H9 (cell line): ENCODE results near the gene SFXN5. TPM values are rescaled to one million over a fixed set of nuclear protein-coding genes. Genes with fewer than 3 reads are reported as not detected.

Experiments
- DNase-seq: peaks from one replicate; pipeline ENCODE4 v3.0.0-alpha.2; 2017
- H2AFZ ChIP-seq: one replicate; pipeline ENCODE4 v1.6.1; 2013; ENCODE audit warnings: mild to moderate bottlenecking, low read length, control low read depth, moderate library complexity
- H2AK5ac ChIP-seq: 2 replicates; pipeline ENCODE4 v1.6.1; 2013; ENCODE audit warnings: low read length, control low read depth, mixed read lengths; ENCODE audit not compliant: insufficient read length
- H2BK120ac ChIP-seq: one replicate; pipeline ENCODE4 v1.6.1; 2013; ENCODE audit warnings: low read depth, mild to moderate bottlenecking, low read length, control low read depth, inconsistent platforms; ENCODE audit not compliant: poor library complexity, severe bottlenecking
- H2BK12ac ChIP-seq: 2 replicates; pipeline ENCODE4 v1.6.1; 2013; ENCODE audit warnings: low read length, control low read depth, mixed read lengths, low read depth; ENCODE audit not compliant: insufficient read length
- H2BK15ac ChIP-seq: 2 replicates; pipeline ENCODE4 v1.6.1; 2013; ENCODE audit warnings: low read depth, low read length, control low read depth
- H2BK20ac ChIP-seq: one replicate; pipeline ENCODE4 v1.6.1; 2013; ENCODE audit warnings: low read depth, mild to moderate bottlenecking, low read length, control low read depth, inconsistent platforms; ENCODE audit not compliant: poor library complexity, severe bottlenecking
- H2BK5ac ChIP-seq: 2 replicates; pipeline ENCODE4 v1.6.1; 2013; ENCODE audit warnings: low read length, control low read depth, mixed read lengths; ENCODE audit not compliant: insufficient read length
- H3K14ac ChIP-seq: 2 replicates; pipeline ENCODE4 v1.6.1; 2013; ENCODE audit warnings: low read length, control low read depth; ENCODE audit not compliant: insufficient read depth
- H3K18ac ChIP-seq: 2 replicates; pipeline ENCODE4 v1.6.1; 2013; ENCODE audit warnings: low read depth, mild to moderate bottlenecking, mixed read lengths, low read length, control low read depth; ENCODE audit not compliant: insufficient read length
- H3K23ac ChIP-seq: 2 replicates; pipeline ENCODE4 v1.6.1; 2013; ENCODE audit warnings: low read length, control low read depth, mixed read lengths, low read depth; ENCODE audit not compliant: insufficient read length
- H3K23me2 ChIP-seq: 2 replicates; pipeline ENCODE4 v1.6.1; 2013; ENCODE audit warnings: low read depth, mild to moderate bottlenecking, mixed read lengths, low read length, control low read depth; ENCODE audit not compliant: insufficient read length, poor library complexity, severe bottlenecking
- H3K27ac ChIP-seq: 2 replicates; pipeline ENCODE4 v1.5.1; 2013; ENCODE audit warnings: low read length, control low read depth, mixed read lengths, low read depth; ENCODE audit not compliant: insufficient read length
- H3K27me3 ChIP-seq: 2 replicates; pipeline ENCODE4 v1.6.1; 2013; ENCODE audit warnings: low read length, control low read depth, inconsistent platforms; ENCODE audit not compliant: insufficient read depth
- H3K4ac ChIP-seq: 2 replicates; pipeline ENCODE4 v1.6.1; 2013; ENCODE audit warnings: low read depth, mild to moderate bottlenecking, control low read depth, inconsistent platforms, low read length, moderate library complexity
- H3K4me1 ChIP-seq: 2 replicates; pipeline ENCODE4 v1.6.1; 2013; ENCODE audit warnings: low read length, control low read depth, inconsistent platforms; ENCODE audit not compliant: insufficient read depth
- H3K4me2 ChIP-seq: 2 replicates; pipeline ENCODE4 v1.6.1; 2013; ENCODE audit warnings: low read length, control low read depth, mixed read lengths; ENCODE audit not compliant: insufficient read length, insufficient read depth
- H3K56ac ChIP-seq: 2 replicates; pipeline ENCODE4 v1.6.1; 2013; ENCODE audit warnings: low read depth, mild to moderate bottlenecking, mixed read lengths, low read length, control low read depth; ENCODE audit not compliant: insufficient read length
- H3K79me1 ChIP-seq: 2 replicates; pipeline ENCODE4 v1.6.1; 2013; ENCODE audit warnings: low read depth, mild to moderate bottlenecking, moderate library complexity, low read length, control low read depth, inconsistent platforms; ENCODE audit not compliant: insufficient read depth, poor library complexity, severe bottlenecking
- H3K79me2 ChIP-seq: 2 replicates; pipeline ENCODE4 v1.6.1; 2013; ENCODE audit warnings: low read length, control low read depth, inconsistent platforms; ENCODE audit not compliant: insufficient read depth
- H3K9ac ChIP-seq: 2 replicates; pipeline ENCODE4 v1.6.1; 2013; ENCODE audit warnings: low read length, control low read depth, mixed read lengths; ENCODE audit not compliant: insufficient read length; ENCODE audit errors: extremely low read depth
- H3K9me3 ChIP-seq: one replicate; pipeline ENCODE4 v1.6.1; 2013; ENCODE audit warnings: low read depth, low read length, inconsistent platforms; ENCODE audit not compliant: control insufficient read depth
- H3T11ph ChIP-seq: one replicate; pipeline ENCODE4 v1.6.1; 2013; ENCODE audit warnings: mild to moderate bottlenecking, low read length, control low read depth, inconsistent platforms
- H4K20me1 ChIP-seq: one replicate; pipeline ENCODE4 v1.6.1; 2013; ENCODE audit not compliant: control insufficient read depth, insufficient read length, insufficient read depth
- H4K5ac ChIP-seq: 2 replicates; pipeline ENCODE4 v1.6.1; 2013; ENCODE audit warnings: low read depth, mild to moderate bottlenecking, mixed read lengths, low read length, control low read depth; ENCODE audit not compliant: insufficient read length
- H4K8ac ChIP-seq: replicated peaks from 2 replicates; pipeline ENCODE4 v1.6.1; 2013; ENCODE audit warnings: low read length, control low read depth, mixed read lengths, low read depth; ENCODE audit not compliant: insufficient read length
- H4K91ac ChIP-seq: 2 replicates; pipeline ENCODE4 v1.6.1; 2013; ENCODE audit warnings: low read depth, mild to moderate bottlenecking, moderate library complexity, mixed read lengths, low read length, control low read depth; ENCODE audit not compliant: insufficient read length
- H3K27ac Mint-ChIP-seq, 3 experiments: 2 replicates in 2 of 3; 3 replicates in 1 of 3; pipeline ENCODE4 v1.8.0; 2020 to 2021; ENCODE audit warnings: mixed read lengths in 3 of 3, mild to moderate bottlenecking in 1 of 3, moderate library complexity in 1 of 3
- H3K27me3 Mint-ChIP-seq: 2 replicates; pipeline ENCODE4 v1.8.0; 2021; ENCODE audit warnings: low read depth, mild to moderate bottlenecking, moderate library complexity, mixed read lengths
- H3K36me3 Mint-ChIP-seq, 3 experiments: 2 replicates in 2 of 3; 3 replicates in 1 of 3; pipeline ENCODE4 v1.8.0; 2020 to 2021; ENCODE audit warnings: low read depth in 3 of 3, mixed read lengths in 3 of 3; ENCODE audit not compliant: insufficient read depth in 1 of 3
- H3K4me1 Mint-ChIP-seq, 2 experiments: 2 replicates each; pipeline ENCODE4 v1.8.0; 2020; ENCODE audit warnings: mixed read lengths in 2 of 2
- H3K4me3 Mint-ChIP-seq, 2 experiments: 2 replicates in 1 of 2; 3 replicates in 1 of 2; pipeline ENCODE4 v1.8.0; 2020 to 2021; ENCODE audit warnings: mild to moderate bottlenecking in 2 of 2, mixed read lengths in 2 of 2, moderate library complexity in 1 of 2
- H3K9me3 Mint-ChIP-seq, 2 experiments: 2 replicates in 1 of 2; 3 replicates in 1 of 2; pipeline ENCODE4 v1.8.0; 2020; ENCODE audit warnings: mild to moderate bottlenecking in 2 of 2, mixed read lengths in 2 of 2, moderate library complexity in 1 of 2
- CTCF ChIP-seq: fragments of 200-600 bp; sonication (generic); conservative IDR thresholded peaks from 3 replicates; pipeline ENCODE4 v1.8.0; 2021; ENCODE audit warnings: antibody characterized with exemption, mild to moderate bottlenecking
- WGBS: extraction: QIAGEN DNeasy Blood & Tissue Kit; methylation state at CpG from one replicate; pipeline ENCODE4 v1.1.7; 2013; ENCODE audit warnings: missing lambda C conversion rate, low lambda C conversion rate, mixed read lengths; ENCODE audit not compliant: insufficient read length; ENCODE audit errors: extremely low coverage; 5-methylcytosine and 5-hydroxymethylcytosine counted together
- total RNA-seq: library from RNA; stranded (reverse); gene quantifications from 2 replicates; pipeline ENCODE4 v1.2.1, GENCODE V29; 2021

SFXN5 gene
- total RNA-seq, 1 experiment from 2014 or later = 30.9 TPM

GRCh38 chr2:72968286-72968685 lies 103.2 kb downstream of the SFXN5 start:
- Histone ChIP-seq H3K23me2 (no peaks in the 10 kb centered on the region), H3K79me2 (no peaks in the 10 kb centered on the region), H3K4me2 (no peak overlapping the region), H4K8ac (no peak overlapping the region), H2AK5ac (no peak overlapping the region), H3K4me1 (peaks cover 7% of the 10 kb centered on the region; the same call in 1 of the 2 replicates), H2BK120ac (no peak overlapping the region), H2BK12ac (no peak overlapping the region), H3K18ac (no peak overlapping the region), H2AFZ (no peak overlapping the region), H3K27ac (no peak overlapping the region), H3K27me3 (no peaks in the 10 kb centered on the region; the same call in 1 of the 2 replicates), H3K23ac (no peak overlapping the region), H3K79me1 (no peaks in the 10 kb centered on the region), H2BK15ac (no peak overlapping the region), H4K20me1 (no peaks in the 10 kb centered on the region), H4K5ac (no peak overlapping the region), H3T11ph (no peak overlapping the region), H3K14ac (no peak overlapping the region; the same call in 1 of the 2 replicates), H3K9ac (no peak overlapping the region), H3K56ac (no peak overlapping the region), H2BK20ac (no peak overlapping the region), H2BK5ac (no peak overlapping the region), H3K9me3 (no peaks in the 10 kb centered on the region), H4K91ac (no peak overlapping the region), H3K4ac (no peak overlapping the region)
- peaks cover 24 to 33% of the 10 kb centered on the region in 2 experiments for H3K4me1 Mint-ChIP-seq
- no CpG with 5 or more reads among the region's 8 CpGs for WGBS
- TF ChIP-seq CTCF = no peak
- H3K27me3 Mint-ChIP-seq = peaks cover 8% of the 10 kb centered on the region
- H3K36me3 Mint-ChIP-seq = peaks cover 0 to 8% (median 0%) of the 10 kb centered on the region in 3 experiments; a peak in 2 of 7 replicates
- H3K4me3 Mint-ChIP-seq = no peak overlapping the region
- no peak for DNase-seq
- H3K27ac Mint-ChIP-seq = no peak overlapping the region
- H3K9me3 Mint-ChIP-seq = no peaks in the 10 kb centered on the region
